ENCODE results near the gene ZNF599. TPM values are rescaled to one million over a fixed set of nuclear protein-coding genes. Genes with fewer than 3 reads are reported as not detected.
"Not testable (repeated sequence)": the region's sequence is repeated elsewhere in the genome, so short reads cannot be mapped to it uniquely, and the experiment has no call there.

The ZNF599 gene
- total RNA-seq: 1 to 10 TPM; 3.9 TPM

- Mint-ChIP-seq H3K27me3 (no peaks in the 10 kb centered on the region), H3K4me1 (peaks cover 12% of the 10 kb centered on the region), H3K36me3 (peaks cover 30% of the 10 kb centered on the region), H3K4me3 (peak within 1 kb of the TSS; percentile 89), H3K9me3 (peaks cover 4% of the 10 kb centered on the region), H3K27ac (peak within 1 kb of the TSS; percentile 87)
- DNase-seq: peak; percentile 90
Observed at GRCh38 chr19:34772697-34773554, at the start of gene ZNF599. TSS of gene ZNF599 (minus strand) at chr19:34773215. CDS start at chr19:34772841, 374 bp downstream.

GRCh38 chr19:34818270-34818669 lies 45.3 kb upstream of the ZNF599 start:
- Mint-ChIP-seq H3K4me1 (no peaks in the 10 kb centered on the region), H3K36me3 (peaks cover 23% of the 10 kb centered on the region), H3K9me3 (no peaks in the 10 kb centered on the region), H3K27me3 (no peaks in the 10 kb centered on the region), H3K27ac (no peak overlapping the region), H3K4me3 (no peak overlapping the region)
- DNase-seq: no peak

GRCh38 chr19:34816708-34817107 lies 43.7 kb upstream of the ZNF599 start:
- no peak overlapping the region for H3K4me3 Mint-ChIP-seq
- H3K4me1 Mint-ChIP-seq: no peaks in the 10 kb centered on the region
- DNase-seq: no peak
- no peaks in the 10 kb centered on the region for H3K27me3 Mint-ChIP-seq
- H3K27ac Mint-ChIP-seq: no peak overlapping the region
- H3K36me3 Mint-ChIP-seq: peaks cover 23% of the 10 kb centered on the region
- no peaks in the 10 kb centered on the region for H3K9me3 Mint-ChIP-seq

GRCh38 chr19:34808566-34808965 lies 35.6 kb upstream of the ZNF599 start:
- Mint-ChIP-seq H3K4me1 (no peaks in the 10 kb centered on the region), H3K27ac (no peak overlapping the region), H3K9me3 (peaks cover 17% of the 10 kb centered on the region), H3K27me3 (no peaks in the 10 kb centered on the region), H3K36me3 (peaks cover 3% of the 10 kb centered on the region), H3K4me3 (no peak overlapping the region)
- DNase-seq: no peak

- Mint-ChIP-seq H3K36me3 (peaks cover 3% of the 10 kb centered on the region), H3K27me3 (no peaks in the 10 kb centered on the region), H3K4me3 (no peak overlapping the region), H3K4me1 (no peaks in the 10 kb centered on the region), H3K9me3 (peaks cover 17% of the 10 kb centered on the region), H3K27ac (no peak overlapping the region)
- no peak for DNase-seq
Observed at GRCh38 chr19:34806976-34807860, 34.2 kb upstream of the ZNF599 start.

- peaks cover 6% of the 10 kb centered on the region for H3K36me3 Mint-ChIP-seq
- H3K4me3 Mint-ChIP-seq: no peak overlapping the region
- no peak overlapping the region for H3K27ac Mint-ChIP-seq
- DNase-seq: no peak
- no peaks in the 10 kb centered on the region for H3K27me3 Mint-ChIP-seq
- peaks cover 15% of the 10 kb centered on the region for H3K9me3 Mint-ChIP-seq
- no peaks in the 10 kb centered on the region for H3K4me1 Mint-ChIP-seq
Observed at GRCh38 chr19:34804115-34804514, 31.1 kb upstream of the ZNF599 start.

GRCh38 chr19:34796953-34797352 lies 23.9 kb upstream of the ZNF599 start:
- H3K36me3 Mint-ChIP-seq, H3K27me3 Mint-ChIP-seq, H3K4me3 Mint-ChIP-seq, DNase-seq, H3K4me1 Mint-ChIP-seq, H3K27ac Mint-ChIP-seq, H3K9me3 Mint-ChIP-seq: not testable (repeated sequence)

- Mint-ChIP-seq H3K9me3 (peaks cover 4% of the 10 kb centered on the region), H3K36me3 (peaks cover 7% of the 10 kb centered on the region), H3K4me1 (peaks cover 5% of the 10 kb centered on the region), H3K27ac (no peak overlapping the region), H3K4me3 (no peak overlapping the region), H3K27me3 (no peaks in the 10 kb centered on the region)
- no peak for DNase-seq
Observed at GRCh38 chr19:34794066-34794960, 21.3 kb upstream of the ZNF599 start.

- Mint-ChIP-seq H3K36me3 (peaks cover 4% of the 10 kb centered on the region), H3K4me1 (peaks cover 5% of the 10 kb centered on the region), H3K9me3 (peaks cover 4% of the 10 kb centered on the region), H3K4me3 (no peak overlapping the region), H3K27ac (no peak overlapping the region), H3K27me3 (no peaks in the 10 kb centered on the region)
- DNase-seq: no peak
Observed at GRCh38 chr19:34793565-34793964, 20.6 kb upstream of the ZNF599 start.

- no peaks in the 10 kb centered on the region for H3K36me3 Mint-ChIP-seq
- H3K4me3 Mint-ChIP-seq: no peak overlapping the region
- no peaks in the 10 kb centered on the region for H3K4me1 Mint-ChIP-seq
- DNase-seq: no peak
- no peak overlapping the region for H3K27ac Mint-ChIP-seq
- peaks cover 1% of the 10 kb centered on the region for H3K9me3 Mint-ChIP-seq
- H3K27me3 Mint-ChIP-seq: no peaks in the 10 kb centered on the region
Observed at GRCh38 chr19:34788074-34788473, 15.1 kb upstream of the ZNF599 start.

- Mint-ChIP-seq H3K27me3 (no peaks in the 10 kb centered on the region), H3K27ac (no peak overlapping the region), H3K36me3 (no peaks in the 10 kb centered on the region), H3K4me1 (no peaks in the 10 kb centered on the region), H3K9me3 (peaks cover 1% of the 10 kb centered on the region), H3K4me3 (no peak overlapping the region)
- no peak for DNase-seq
Observed at GRCh38 chr19:34787059-34787824, 14.2 kb upstream of the ZNF599 start.

- H3K4me1 Mint-ChIP-seq: no peaks in the 10 kb centered on the region
- no peak overlapping the region for H3K27ac Mint-ChIP-seq
- no peak for DNase-seq
- H3K36me3 Mint-ChIP-seq: no peaks in the 10 kb centered on the region
- no peak overlapping the region for H3K4me3 Mint-ChIP-seq
- peaks cover 1% of the 10 kb centered on the region for H3K9me3 Mint-ChIP-seq
- no peaks in the 10 kb centered on the region for H3K27me3 Mint-ChIP-seq
Observed at GRCh38 chr19:34786236-34786635, 13.2 kb upstream of the ZNF599 start.

- no peaks in the 10 kb centered on the region for H3K36me3 Mint-ChIP-seq
- H3K27me3 Mint-ChIP-seq: no peaks in the 10 kb centered on the region
- H3K9me3 Mint-ChIP-seq: peaks cover 5% of the 10 kb centered on the region
- H3K4me3 Mint-ChIP-seq: no peak overlapping the region
- DNase-seq: no peak
- H3K4me1 Mint-ChIP-seq: no peaks in the 10 kb centered on the region
- no peak overlapping the region for H3K27ac Mint-ChIP-seq
Observed at GRCh38 chr19:34779652-34780051, 6.6 kb upstream of the ZNF599 start.

GRCh38 chr19:34778342-34778741 lies 5.3 kb upstream of the ZNF599 start:
- Mint-ChIP-seq H3K27me3 (no peaks in the 10 kb centered on the region), H3K27ac (no peak overlapping the region), H3K36me3 (no peaks in the 10 kb centered on the region), H3K4me1 (peaks cover under 1% of the 10 kb centered on the region), H3K4me3 (no peak overlapping the region), H3K9me3 (peaks cover 5% of the 10 kb centered on the region)
- no peak for DNase-seq
